Bronchial epithelial cell (primary cell): ENCODE results near the gene ASF1B. TPM values are rescaled to one million over a fixed set of nuclear protein-coding genes. Genes with fewer than 3 reads are reported as not detected.

ENCODE experiments used
- DNase-seq: peaks from one replicate; pipeline ENCODE4 v3.0.0-alpha.2; 2010; ENCODE audit warnings: low read depth
- FAIRE-seq: peaks from 2 replicates; lab custom pipeline; 2011; peaks lifted over from hg19 to GRCh38; lab: Jason Lieb, UNC
- H3K27me3 ChIP-seq: 2 replicates; pipeline ENCODE4 v1.5.1; 2011; ENCODE audit warnings: low read length; ENCODE audit not compliant: control insufficient read depth, insufficient read depth
- H3K36me3 ChIP-seq: 2 replicates; pipeline ENCODE4 v1.5.1; 2011; ENCODE audit warnings: low read length; ENCODE audit not compliant: control insufficient read depth, insufficient read depth
- H3K4me3 ChIP-seq: 2 replicates; pipeline ENCODE4 v1.5.1; 2011; ENCODE audit warnings: mild to moderate bottlenecking, low read depth, low read length, control low read depth
- total RNA-seq: library from RNA; depleted of rRNA; stranded (reverse); fragments of >200 nt; gene quantifications from 2 replicates; pipeline ENCODE4 v1.2.1, GENCODE V29; 2014
- TF ChIP-seq, protein P1 (sequence below): IDR thresholded peaks from 2 replicates; pipeline ENCODE4 v1.5.1; 2011; ENCODE audit warnings: mild to moderate bottlenecking, moderate library complexity, low read length, control low read depth, inconsistent platforms; ENCODE audit not compliant: insufficient read depth, severe bottlenecking

The ASF1B gene
- total RNA-seq, 1 donor from 2014 or later = 0.53 TPM

DNA sequence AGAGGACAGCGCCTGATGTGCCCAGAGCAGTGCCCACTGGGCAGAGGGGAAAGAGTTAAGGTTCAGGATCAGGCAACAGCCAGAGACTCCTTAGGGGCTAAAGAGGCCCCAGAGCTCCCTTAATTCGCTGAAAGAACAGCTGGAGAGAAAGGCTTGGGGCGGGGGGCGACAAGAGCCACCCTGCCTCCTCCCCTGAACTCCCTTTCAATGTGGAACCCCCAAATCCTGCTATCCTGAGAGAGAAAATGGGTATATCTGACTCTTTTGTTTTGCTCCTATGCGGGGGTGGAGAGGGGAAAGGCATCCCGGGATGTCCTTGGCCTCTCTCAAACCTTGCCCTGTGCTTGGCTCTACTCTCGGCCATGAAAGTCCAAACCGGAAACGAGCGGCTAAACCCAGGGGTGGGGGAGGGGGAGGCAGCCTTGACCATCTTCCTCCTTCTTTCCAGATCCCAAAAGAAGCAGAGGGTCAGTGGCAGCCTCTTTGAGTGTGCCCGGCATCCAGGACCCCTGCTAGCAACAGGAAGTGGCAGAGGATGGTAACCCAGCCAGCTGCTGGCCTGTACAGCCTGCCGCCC is 23.5 kb downstream of the ASF1B start:
- FAIRE-seq = no peak
- no peak for DNase-seq
- Histone ChIP-seq H3K27me3 (no peaks in the 10 kb centered on the region), H3K36me3 (no peaks in the 10 kb centered on the region), H3K4me3 (no peak overlapping the region)
- TF ChIP-seq, protein P1, sequence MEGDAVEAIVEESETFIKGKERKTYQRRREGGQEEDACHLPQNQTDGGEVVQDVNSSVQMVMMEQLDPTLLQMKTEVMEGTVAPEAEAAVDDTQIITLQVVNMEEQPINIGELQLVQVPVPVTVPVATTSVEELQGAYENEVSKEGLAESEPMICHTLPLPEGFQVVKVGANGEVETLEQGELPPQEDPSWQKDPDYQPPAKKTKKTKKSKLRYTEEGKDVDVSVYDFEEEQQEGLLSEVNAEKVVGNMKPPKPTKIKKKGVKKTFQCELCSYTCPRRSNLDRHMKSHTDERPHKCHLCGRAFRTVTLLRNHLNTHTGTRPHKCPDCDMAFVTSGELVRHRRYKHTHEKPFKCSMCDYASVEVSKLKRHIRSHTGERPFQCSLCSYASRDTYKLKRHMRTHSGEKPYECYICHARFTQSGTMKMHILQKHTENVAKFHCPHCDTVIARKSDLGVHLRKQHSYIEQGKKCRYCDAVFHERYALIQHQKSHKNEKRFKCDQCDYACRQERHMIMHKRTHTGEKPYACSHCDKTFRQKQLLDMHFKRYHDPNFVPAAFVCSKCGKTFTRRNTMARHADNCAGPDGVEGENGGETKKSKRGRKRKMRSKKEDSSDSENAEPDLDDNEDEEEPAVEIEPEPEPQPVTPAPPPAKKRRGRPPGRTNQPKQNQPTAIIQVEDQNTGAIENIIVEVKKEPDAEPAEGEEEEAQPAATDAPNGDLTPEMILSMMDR = no peak

DNA sequence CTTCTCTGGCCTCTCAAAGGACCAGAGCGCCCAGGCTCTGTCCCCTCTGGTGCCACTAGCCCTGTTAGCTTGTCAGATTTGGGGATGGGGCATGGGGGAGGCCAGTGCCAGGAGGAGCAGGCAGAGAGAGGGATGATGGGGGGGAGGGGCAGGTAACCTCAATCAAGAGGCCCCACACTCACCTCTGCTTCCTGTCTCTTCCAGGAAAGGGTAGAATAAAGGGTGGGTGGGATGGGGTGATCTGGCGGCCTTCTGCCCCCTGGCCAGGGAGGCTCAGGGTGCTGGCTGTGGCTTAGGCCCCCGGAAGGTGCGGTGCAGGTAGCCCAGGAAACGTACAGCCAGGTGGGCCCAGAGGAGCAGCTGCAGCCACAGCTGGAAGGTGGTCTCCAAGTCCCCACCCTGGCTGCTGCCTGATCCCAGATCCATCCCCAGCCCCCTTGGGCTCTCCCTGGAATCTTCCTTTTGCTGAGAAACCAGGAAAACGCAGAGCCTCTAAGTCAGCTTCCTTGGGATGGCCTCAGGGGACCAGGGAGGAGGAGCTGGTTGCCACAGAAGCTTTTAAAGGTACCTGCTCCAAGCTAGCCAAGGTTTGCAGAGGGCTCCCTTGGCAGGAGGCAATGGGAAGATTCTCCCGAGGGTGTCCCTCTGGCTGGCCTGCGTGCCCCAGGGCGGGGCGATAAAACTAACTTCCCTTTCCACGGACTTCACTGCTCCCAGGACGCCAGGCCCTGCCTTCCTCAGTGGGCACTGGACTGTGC is 24.2 kb downstream of the ASF1B start:
- no peak for DNase-seq
- FAIRE-seq = no peak
- Histone ChIP-seq H3K4me3 (no peak overlapping the region), H3K36me3 (no peaks in the 10 kb centered on the region), H3K27me3 (no peaks in the 10 kb centered on the region)
- TF ChIP-seq, protein P1 = no peak

DNA sequence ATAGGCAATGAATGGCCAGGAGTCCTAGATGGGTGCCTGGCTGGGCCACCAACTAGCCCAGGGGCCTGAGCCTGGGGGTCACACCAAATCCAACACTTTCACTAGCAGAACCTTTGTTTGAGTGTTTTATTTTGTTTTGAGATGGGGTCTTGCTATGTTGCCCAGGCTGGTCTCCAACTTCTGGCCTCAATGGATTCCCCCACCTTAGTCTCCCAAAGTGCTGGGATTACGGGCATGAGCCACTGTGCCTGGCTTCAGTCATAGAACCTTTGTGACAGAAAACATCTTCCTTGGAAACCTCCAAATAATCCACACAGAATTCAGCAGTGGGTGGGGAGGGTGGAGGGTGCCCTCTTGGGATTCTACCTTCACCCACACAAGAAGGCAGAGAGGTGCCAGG is 24.9 kb downstream of the ASF1B start:
- H3K27me3 ChIP-seq = no peaks in the 10 kb centered on the region
- TF ChIP-seq, protein P1 = no peak
- FAIRE-seq (no peak), DNase-seq (no peak)
- no peak overlapping the region for H3K4me3 ChIP-seq
- H3K36me3 ChIP-seq = peaks cover 2% of the 10 kb centered on the region

DNA sequence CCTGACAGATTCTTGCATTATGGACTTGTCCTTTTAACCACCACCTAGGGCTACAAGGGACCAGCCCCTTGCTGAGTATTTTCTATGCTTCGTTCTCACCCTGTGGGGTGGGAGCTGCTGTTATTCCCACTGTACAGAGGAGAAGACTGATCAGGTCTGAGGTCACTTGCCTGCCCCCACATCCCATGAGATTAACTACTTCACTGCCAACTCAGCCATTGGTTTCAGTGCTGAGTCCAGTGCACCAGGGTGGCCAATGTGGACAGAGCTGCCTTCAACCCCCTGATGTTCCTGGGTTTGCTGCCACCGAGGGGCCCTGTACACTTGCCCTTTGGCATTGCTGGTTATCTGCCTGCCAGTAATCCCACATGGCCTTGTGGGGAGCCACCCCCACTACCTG is 25.7 kb downstream of the ASF1B start:
- Histone ChIP-seq H3K4me3 (no peak overlapping the region), H3K36me3 (peaks cover 2% of the 10 kb centered on the region), H3K27me3 (no peaks in the 10 kb centered on the region)
- DNase-seq (no peak), FAIRE-seq (no peak)
- TF ChIP-seq, protein P1 = no peak

DNA sequence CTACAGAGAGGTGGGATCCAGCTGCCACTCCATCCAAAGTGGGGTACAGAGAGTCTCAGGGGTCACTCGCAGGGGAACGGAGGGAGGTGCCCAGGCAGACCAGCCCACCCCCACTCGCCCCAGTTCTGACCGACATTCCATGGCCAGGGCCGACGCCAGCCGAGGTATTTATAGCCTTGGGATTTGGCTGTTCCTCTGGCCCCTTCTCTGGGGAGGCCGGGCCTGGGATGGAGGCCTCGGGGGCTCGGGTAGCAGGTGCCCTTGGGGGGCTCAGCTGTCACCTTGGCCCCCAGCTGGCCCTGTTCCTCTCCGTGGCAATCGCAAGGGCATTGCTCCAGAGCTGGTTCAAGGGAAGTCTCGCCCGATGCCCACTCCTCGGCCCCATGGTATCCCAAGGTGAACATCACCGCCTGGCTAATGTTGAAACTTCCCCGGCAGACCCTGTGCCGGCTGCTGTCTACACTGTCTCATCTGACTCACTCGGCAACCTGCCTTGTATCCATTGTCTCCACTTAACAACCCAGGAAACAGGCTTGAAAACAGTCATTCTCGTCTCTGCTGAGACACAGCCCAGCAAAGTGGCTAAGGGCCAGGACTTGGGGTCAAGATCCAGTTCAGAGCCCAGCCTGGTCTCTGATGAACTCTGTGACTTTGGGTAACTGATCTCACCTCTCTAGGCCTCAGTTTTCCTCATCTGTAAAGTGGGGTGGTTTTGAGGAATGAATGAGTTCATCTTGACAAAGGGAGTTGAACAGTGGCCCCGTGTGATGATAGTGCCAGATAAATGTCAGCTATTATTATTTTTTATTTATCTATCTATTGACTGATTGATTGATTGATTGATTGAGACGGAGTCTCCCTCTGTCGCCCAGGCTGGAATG is 28.6 kb downstream of the ASF1B start:
- Histone ChIP-seq H3K36me3 (peaks cover 7% of the 10 kb centered on the region), H3K27me3 (no peaks in the 10 kb centered on the region), H3K4me3 (no peak overlapping the region)
- FAIRE-seq = no peak
- TF ChIP-seq, protein P1 = no peak
- DNase-seq = peak; percentile 18
